ENCODE data around the gene SCN3B. TPM values are rescaled to one million over a fixed set of nuclear protein-coding genes. Genes with fewer than 3 reads are reported as not detected.

SCN3B gene
- total RNA-seq, 2 experiments from 2014 or later, result not detected

DNA sequence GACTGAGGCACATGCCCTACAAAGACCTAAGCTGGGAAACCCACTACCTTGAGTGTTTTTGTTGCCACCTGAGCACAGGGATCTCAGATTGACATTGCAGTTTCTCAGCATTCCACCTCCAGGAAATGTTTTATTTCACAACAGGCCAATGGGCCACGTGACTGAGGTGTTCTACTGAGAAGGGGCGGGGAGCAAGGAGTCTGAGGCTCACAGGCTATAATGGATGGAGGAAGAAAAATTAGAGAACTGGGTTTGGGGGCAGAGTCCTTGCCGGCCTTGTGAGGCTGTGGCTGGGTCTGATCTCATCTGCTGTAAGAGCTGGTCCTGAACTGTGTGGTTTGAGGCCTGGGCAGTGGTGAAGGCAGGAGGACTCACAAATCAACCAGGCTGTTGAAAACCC, 46.3 kb upstream of the SCN3B start:
- DNase-seq (ENCODE audit: low spot score), result no peak
- Histone ChIP-seq H3K36me3 (ENCODE audit: insufficient read depth, low read length) (no peaks in the 10 kb centered on the region), H3K9me2 (ENCODE audit: insufficient read depth, low read length) (no peaks in the 10 kb centered on the region), H3K9me3 (ENCODE audit: low read length) (no peaks in the 10 kb centered on the region), H3K4me2 (ENCODE audit: low read length) (no peak overlapping the region), H3K4me1 (ENCODE audit: insufficient read depth, low read length, poor library complexity, severe bottlenecking) (no peaks in the 10 kb centered on the region), H3K27ac (ENCODE audit: low read depth, low read length, poor library complexity, severe bottlenecking) (no peak overlapping the region), H3K4me3 (ENCODE audit: low read depth, low read length, poor library complexity, severe bottlenecking) (no peak overlapping the region), H2AFZ (ENCODE audit: low read length) (no peak overlapping the region), H4K20me1 (ENCODE audit: insufficient read depth, low read length) (no peaks in the 10 kb centered on the region), H3K79me2 (ENCODE audit: insufficient read depth, low read depth, low read length) (no peaks in the 10 kb centered on the region)
- intact Hi-C loops (cut with micrococcal nuclease; ENCODE audit: unreplicated experiment), result no loop called here
- ChIA-PET POLR2A (interaction anchor here (0.7 to 1.1 kb wide), 2 partner anchors 75 to 107 kb away, joined by 6 to 7 read pairs; no protein-coding TSS in a partner anchor), CTCF (ENCODE audit: unreplicated experiment) (no interaction called here)
- TF ChIP-seq, protein P1, sequence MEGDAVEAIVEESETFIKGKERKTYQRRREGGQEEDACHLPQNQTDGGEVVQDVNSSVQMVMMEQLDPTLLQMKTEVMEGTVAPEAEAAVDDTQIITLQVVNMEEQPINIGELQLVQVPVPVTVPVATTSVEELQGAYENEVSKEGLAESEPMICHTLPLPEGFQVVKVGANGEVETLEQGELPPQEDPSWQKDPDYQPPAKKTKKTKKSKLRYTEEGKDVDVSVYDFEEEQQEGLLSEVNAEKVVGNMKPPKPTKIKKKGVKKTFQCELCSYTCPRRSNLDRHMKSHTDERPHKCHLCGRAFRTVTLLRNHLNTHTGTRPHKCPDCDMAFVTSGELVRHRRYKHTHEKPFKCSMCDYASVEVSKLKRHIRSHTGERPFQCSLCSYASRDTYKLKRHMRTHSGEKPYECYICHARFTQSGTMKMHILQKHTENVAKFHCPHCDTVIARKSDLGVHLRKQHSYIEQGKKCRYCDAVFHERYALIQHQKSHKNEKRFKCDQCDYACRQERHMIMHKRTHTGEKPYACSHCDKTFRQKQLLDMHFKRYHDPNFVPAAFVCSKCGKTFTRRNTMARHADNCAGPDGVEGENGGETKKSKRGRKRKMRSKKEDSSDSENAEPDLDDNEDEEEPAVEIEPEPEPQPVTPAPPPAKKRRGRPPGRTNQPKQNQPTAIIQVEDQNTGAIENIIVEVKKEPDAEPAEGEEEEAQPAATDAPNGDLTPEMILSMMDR (conservative IDR thresholded peaks at IDR 0.05; ENCODE audit: low read length), result no peak
- no peak for TF ChIP-seq EZH2phosphoT487 (IDR thresholded peaks at IDR 0.05; ENCODE audit: borderline replicate concordance, low read depth, low read length)
- no TSS peak for BruUV-seq (replicated peaks)

DNA sequence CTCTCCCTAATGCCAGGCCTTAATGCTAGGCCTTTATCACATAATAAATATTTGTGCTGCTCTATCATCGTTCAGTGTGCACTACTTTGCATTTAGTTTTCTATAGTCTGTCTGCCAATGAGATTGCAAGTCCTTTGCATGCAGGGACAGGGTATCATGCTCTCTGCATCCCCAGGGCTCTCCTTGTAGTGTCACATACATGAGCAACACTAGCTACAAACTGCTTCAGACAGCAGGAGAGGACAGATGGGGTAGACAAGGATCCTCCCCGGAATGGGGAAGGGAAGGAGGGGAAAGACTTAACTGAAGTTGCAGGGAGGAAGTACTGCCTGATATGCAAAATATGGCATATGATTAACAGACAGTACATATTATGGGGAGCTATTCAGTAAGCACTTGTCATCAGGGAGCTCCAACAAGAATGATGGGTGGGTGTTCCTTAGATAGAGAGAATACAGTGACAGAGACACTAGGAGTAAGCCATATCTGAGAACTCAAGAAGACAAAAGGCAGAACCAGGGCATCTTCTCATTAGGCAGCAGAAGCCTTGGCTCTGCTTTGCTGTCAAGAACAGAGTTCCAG, 44.2 kb upstream of the SCN3B start:
- DNase-seq (ENCODE audit: low spot score), result no peak
- Histone ChIP-seq H3K4me2 (ENCODE audit: low read length) (no peak overlapping the region), H3K36me3 (ENCODE audit: insufficient read depth, low read length) (no peaks in the 10 kb centered on the region), H3K4me1 (ENCODE audit: insufficient read depth, low read length, poor library complexity, severe bottlenecking) (no peaks in the 10 kb centered on the region), H2AFZ (ENCODE audit: low read length) (no peak overlapping the region; the same call in 1 of the 2 replicates), H3K9me2 (ENCODE audit: insufficient read depth, low read length) (no peaks in the 10 kb centered on the region), H3K9me3 (ENCODE audit: low read length) (no peaks in the 10 kb centered on the region), H3K4me3 (ENCODE audit: low read depth, low read length, poor library complexity, severe bottlenecking) (no peak overlapping the region), H4K20me1 (ENCODE audit: insufficient read depth, low read length) (no peaks in the 10 kb centered on the region), H3K27ac (ENCODE audit: low read depth, low read length, poor library complexity, severe bottlenecking) (no peak overlapping the region), H3K79me2 (ENCODE audit: insufficient read depth, low read depth, low read length) (no peaks in the 10 kb centered on the region)
- POLR2A ChIA-PET, result interaction anchor here (1.1 kb wide), 1 partner anchor 8 kb away, joined by 3 read pairs; no protein-coding TSS in a partner anchor
- no TSS peak for BruUV-seq (replicated peaks)
- intact Hi-C loops (cut with micrococcal nuclease; ENCODE audit: unreplicated experiment), result no loop called here
- TF ChIP-seq EZH2phosphoT487 (IDR thresholded peaks at IDR 0.05; ENCODE audit: borderline replicate concordance, low read depth, low read length), result no peak
- TF ChIP-seq, protein P1 (conservative IDR thresholded peaks at IDR 0.05; ENCODE audit: low read length), result no peak
- CTCF ChIA-PET (ENCODE audit: unreplicated experiment), result no interaction called here

DNA sequence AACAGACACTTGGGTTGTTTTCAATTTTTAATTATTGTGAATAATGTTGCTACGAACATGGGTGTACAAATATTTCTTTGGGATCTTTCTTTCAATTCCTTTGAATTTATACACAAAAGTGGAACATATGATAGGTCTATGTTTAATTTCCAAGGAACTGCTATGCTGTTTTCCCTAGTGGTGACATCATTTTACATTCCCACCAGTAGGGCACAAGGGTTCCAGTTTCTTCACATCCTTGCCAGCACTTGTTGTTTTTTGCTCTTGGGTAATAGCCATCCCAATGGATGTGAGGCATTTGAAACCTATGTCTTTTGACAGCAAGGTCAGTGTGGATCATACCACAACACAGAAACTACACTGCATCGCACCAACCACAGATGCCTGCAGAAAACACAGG, 41.8 kb upstream of the SCN3B start:
- Histone ChIP-seq H3K79me2 (ENCODE audit: insufficient read depth, low read depth, low read length) (no peaks in the 10 kb centered on the region), H3K4me2 (ENCODE audit: low read length) (no peak overlapping the region), H3K9me3 (ENCODE audit: low read length) (no peaks in the 10 kb centered on the region), H4K20me1 (ENCODE audit: insufficient read depth, low read length) (no peaks in the 10 kb centered on the region), H2AFZ (ENCODE audit: low read length) (no peak overlapping the region), H3K36me3 (ENCODE audit: insufficient read depth, low read length) (no peaks in the 10 kb centered on the region), H3K9me2 (ENCODE audit: insufficient read depth, low read length) (no peaks in the 10 kb centered on the region), H3K4me1 (ENCODE audit: insufficient read depth, low read length, poor library complexity, severe bottlenecking) (no peaks in the 10 kb centered on the region), H3K27ac (ENCODE audit: low read depth, low read length, poor library complexity, severe bottlenecking) (no peak overlapping the region), H3K4me3 (ENCODE audit: low read depth, low read length, poor library complexity, severe bottlenecking) (no peak overlapping the region)
- intact Hi-C loops (cut with micrococcal nuclease; ENCODE audit: unreplicated experiment), result no loop called here
- ChIA-PET POLR2A (no interaction called here), CTCF (ENCODE audit: unreplicated experiment) (no interaction called here)
- TF ChIP-seq EZH2phosphoT487 (IDR thresholded peaks at IDR 0.05; ENCODE audit: borderline replicate concordance, low read depth, low read length), result no peak
- TF ChIP-seq, protein P1 (conservative IDR thresholded peaks at IDR 0.05; ENCODE audit: low read length), result no peak
- no peak for DNase-seq (ENCODE audit: low spot score)
- no TSS peak for BruUV-seq (replicated peaks)

All from OCI-LY7 (cell line).